ENCODE measurements around the gene PHF12. TPM values are rescaled to one million over a fixed set of nuclear protein-coding genes. Genes with fewer than 3 reads are reported as not detected.

The PHF12 gene
- polyA plus RNA-seq, 2 of the 4 experiments (the other 2 are of a cell fraction) = 25.3 to 29.9 TPM

GRCh38 chr17:28950017-28950751 is 1.1 kb downstream of the PHF12 start:
- peak overlapping the region; percentile 71 for H3K4me3 ChIP-seq
- FAIRE-seq (no peak), ATAC-seq (peak; percentile 0 to 3; a peak in 3 of 6 replicates), DNase-seq (ENCODE audit: low read depth in 1 of 2, low spot score in 1 of 2) (peak; percentile 48 to 64)
- peak overlapping the region; percentile 86 to 98 for H3K27ac ChIP-seq
- CTCF ChIA-PET = interaction anchor here (0.5 to 7.7 kb wide), 17 partner anchors 9 to 223 kb away, joined by 3 to 132 read pairs (median 6); partner anchors contain the start of genes FAM222B, NEK8 and TLCD1
- H3K4me1 ChIP-seq = peaks cover 29% of the 10 kb centered on the region
- POLR2A ChIA-PET = interaction anchor here (0.9 to 5.6 kb wide), 7 partner anchors 12 to 231 kb away, joined by 3 to 89 read pairs (median 4); partner anchors contain the start of genes MYO18A, NEK8, RPL23A and TLCD1
- no peaks in the 10 kb centered on the region for H3K9me3 ChIP-seq
- peak overlapping the region; percentile 84 for H3K4me2 ChIP-seq
- 2% methylated on average over 43 of the region's 43 CpGs for WGBS (ENCODE audit: missing lambda C conversion rate)
- TF ChIP-seq ZNF302 (CRISPR knock-in tag; IDR thresholded peaks at IDR 0.05) (no peak), ESRRA (IDR thresholded peaks at IDR 0.05; ENCODE audit: borderline replicate concordance, low read length) (no peak), MYC (IDR thresholded peaks at IDR 0.05; ENCODE audit: borderline replicate concordance, low read length) (no peak), E2F6 (IDR thresholded peaks at IDR 0.05; ENCODE audit: borderline replicate concordance, low read depth) (no peak), FOXS1 (CRISPR knock-in tag; IDR thresholded peaks at IDR 0.05) (no peak), ELK1 (IDR thresholded peaks at IDR 0.05; ENCODE audit: low read depth, low read length) (no peak), FOSL2 (IDR thresholded peaks at IDR 0.05) (no peak), FOSL2 (CRISPR knock-in tag; IDR thresholded peaks at IDR 0.05) (no peak), KDM5A (IDR thresholded peaks at IDR 0.05) (no peak), ZSCAN20 (CRISPR knock-in tag; IDR thresholded peaks at IDR 0.05) (no peak), MAX (IDR thresholded peaks at IDR 0.05) (no peak; the same call in 1 of the 2 replicates), RNF2 (IDR thresholded peaks at IDR 0.05; ENCODE audit: borderline replicate concordance, low read depth) (peak; percentile 63; the same call in 1 of the 2 replicates), JUNB (IDR thresholded peaks at IDR 0.05) (no peak), GATA3 (IDR thresholded peaks at IDR 0.05; ENCODE audit: borderline replicate concordance) (0 out of 2 replicates have a peak, but pooled peaks have one; percentile 27), REST (IDR thresholded peaks at IDR 0.05) (no peak), POLR2A (IDR thresholded peaks at IDR 0.05; ENCODE audit: low read length) (peak; percentile 6; the same call in 1 of the 2 replicates), HOXB13 (CRISPR knock-in tag; IDR thresholded peaks at IDR 0.05; ENCODE audit: low read depth) (no peak), HMGXB4 (CRISPR knock-in tag; IDR thresholded peaks at IDR 0.05; ENCODE audit: borderline replicate concordance) (no peak), KDM1A (IDR thresholded peaks at IDR 0.05; ENCODE audit: low read depth) (no peak), JUN (IDR thresholded peaks at IDR 0.05) (no peak; a peak in 1 of 5 replicates)
- TF ChIP-seq, protein P1, sequence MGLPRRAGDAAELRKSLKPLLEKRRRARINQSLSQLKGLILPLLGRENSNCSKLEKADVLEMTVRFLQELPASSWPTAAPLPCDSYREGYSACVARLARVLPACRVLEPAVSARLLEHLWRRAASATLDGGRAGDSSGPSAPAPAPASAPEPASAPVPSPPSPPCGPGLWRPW (IDR thresholded peaks at IDR 0.05) = no peak
- TF ChIP-seq, protein P2, sequence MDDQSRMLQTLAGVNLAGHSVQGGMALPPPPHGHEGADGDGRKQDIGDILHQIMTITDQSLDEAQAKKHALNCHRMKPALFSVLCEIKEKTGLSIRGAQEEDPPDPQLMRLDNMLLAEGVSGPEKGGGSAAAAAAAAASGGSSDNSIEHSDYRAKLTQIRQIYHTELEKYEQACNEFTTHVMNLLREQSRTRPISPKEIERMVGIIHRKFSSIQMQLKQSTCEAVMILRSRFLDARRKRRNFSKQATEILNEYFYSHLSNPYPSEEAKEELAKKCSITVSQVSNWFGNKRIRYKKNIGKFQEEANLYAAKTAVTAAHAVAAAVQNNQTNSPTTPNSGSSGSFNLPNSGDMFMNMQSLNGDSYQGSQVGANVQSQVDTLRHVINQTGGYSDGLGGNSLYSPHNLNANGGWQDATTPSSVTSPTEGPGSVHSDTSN (IDR thresholded peaks at IDR 0.05) = 0 out of 2 replicates have a peak, but pooled peaks have one; percentile 33

Data from A549 (cell line).